Stimulated activated CD4-positive, alpha-beta T cell treated with anti-CD3 and anti-CD28 coated beads, Interleukin-2, amount 100 ng/mL, for 48 hours (primary cell): ENCODE results near the gene SFT2D3.

Experiments
- DNase-seq, 2 donors: peaks; one replicate each; pipeline ENCODE4 v3.0.0-alpha.2; 2020

Gene SFT2D3, protein sequence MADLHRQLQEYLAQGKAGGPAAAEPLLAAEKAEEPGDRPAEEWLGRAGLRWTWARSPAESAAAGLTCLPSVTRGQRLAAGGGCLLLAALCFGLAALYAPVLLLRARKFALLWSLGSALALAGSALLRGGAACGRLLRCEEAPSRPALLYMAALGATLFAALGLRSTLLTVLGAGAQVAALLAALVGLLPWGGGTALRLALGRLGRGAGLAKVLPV

DNA sequence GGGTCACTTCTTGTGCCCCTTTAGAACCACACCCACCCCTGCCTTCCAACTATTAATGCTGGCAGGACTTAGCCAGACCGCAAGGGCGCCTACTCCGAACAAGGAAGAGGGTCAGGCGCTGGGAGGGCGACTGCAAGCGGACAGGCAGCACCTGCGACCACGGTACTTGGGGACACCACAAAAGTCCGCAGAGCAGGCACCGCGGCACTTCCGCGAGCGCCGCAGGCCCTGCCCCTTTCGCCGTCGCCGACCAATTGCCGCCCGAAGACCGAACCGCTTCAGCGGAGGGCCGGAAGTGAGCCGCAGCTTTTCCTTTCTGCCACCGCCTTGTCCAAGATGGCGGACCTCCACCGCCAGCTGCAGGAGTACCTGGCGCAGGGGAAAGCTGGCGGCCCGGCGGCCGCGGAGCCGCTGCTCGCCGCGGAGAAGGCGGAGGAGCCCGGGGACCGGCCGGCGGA, at the start of gene SFT2D3:
Gene SFT2D3, plus strand, starts transcription at position 305 of the 458 bp plus-strand sequence. Its CDS starts 32 bp downstream, at position 337.
- peak; percentile 83 to 85 for DNase-seq

DNA sequence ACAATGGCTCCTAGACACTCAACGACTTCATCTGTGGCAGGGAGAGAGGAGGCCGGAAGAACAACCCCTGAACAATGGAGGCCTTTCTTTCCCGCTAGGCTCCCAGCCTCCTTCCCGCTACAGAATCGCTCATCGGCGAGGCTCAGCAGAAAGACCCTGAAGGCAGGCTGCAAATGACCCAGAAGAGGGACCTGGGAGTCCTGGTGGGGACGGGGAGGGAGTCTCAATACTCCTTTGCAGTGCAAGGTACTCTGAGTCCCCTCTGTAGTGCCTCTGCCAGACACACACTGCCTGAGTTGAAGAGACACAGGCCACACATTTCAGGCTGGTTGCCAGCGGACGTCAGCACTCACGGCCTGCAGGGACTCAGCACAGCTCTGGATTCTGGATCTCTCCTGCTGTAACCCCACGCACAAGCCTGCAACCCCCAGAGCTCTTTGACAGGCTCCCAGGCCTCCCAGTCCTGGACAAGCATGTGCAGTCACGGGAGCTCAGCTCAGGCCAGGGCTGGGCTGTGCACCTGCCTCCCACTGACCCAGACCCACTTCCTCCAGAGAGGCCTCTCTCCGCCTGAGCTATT, 49.2 kb upstream of the SFT2D3 start:
- DNase-seq: no peak

DNA sequence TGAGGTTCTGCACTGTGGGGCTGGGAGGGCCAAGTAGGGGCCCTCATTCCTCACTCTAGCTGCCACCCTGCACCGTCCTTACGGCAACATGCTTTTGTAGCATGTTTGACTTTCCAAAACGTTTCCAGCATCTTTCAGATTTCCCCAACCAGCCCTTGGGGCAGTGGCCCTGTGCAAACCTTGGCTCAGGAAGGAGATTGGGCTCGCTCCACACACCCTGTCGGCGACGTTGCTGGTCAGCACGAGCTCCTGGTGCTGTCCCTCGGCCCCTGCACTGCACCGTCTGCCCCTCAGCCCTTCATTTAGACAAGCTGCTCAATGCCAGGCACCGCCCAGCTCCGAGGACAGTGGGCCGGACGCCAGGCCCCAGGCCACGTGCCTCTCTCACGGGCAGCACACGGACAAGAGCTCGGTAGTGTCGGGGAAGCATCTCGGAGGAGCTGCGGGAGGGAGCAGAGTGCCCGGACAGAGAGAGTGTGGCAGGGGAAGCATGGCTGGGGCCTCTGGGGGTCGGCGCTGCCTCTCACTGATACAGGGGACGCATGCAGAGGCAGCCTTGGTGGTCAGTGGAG, 48.4 kb upstream of the SFT2D3 start:
- DNase-seq: no peak

DNA sequence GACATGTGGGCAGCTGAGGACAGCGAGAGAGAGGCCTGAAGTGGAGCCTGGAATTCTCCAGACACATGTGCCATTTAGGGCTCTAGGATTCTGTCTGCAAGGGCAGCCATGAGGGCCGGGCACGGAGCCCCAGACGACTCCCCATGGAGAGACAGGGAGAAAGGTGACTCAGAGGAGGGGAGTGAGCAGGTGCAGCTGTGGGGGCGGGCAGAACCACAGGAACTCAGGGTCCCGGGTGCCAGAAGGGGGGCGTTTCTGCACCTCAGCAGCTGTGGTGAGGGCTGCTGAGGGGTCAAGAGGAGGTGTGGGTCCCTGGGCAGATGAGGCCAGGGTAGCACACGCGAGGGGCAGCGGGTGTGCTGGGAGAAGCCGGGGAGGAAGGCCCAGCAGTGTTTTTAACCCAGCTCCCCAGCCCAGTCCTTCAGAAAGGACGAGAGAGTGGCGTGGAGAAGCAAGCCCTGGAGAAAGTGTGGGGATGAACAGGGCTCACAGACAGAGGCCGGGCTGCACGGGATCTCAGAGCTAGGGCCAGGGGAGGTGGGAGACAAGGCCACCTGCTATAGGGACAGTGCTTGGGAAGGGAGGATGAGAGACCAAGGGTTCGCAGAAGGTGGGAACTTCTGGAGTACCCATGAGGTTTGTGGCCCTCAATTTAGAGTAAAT, 47.7 kb upstream of the SFT2D3 start:
- no peak for DNase-seq

DNA sequence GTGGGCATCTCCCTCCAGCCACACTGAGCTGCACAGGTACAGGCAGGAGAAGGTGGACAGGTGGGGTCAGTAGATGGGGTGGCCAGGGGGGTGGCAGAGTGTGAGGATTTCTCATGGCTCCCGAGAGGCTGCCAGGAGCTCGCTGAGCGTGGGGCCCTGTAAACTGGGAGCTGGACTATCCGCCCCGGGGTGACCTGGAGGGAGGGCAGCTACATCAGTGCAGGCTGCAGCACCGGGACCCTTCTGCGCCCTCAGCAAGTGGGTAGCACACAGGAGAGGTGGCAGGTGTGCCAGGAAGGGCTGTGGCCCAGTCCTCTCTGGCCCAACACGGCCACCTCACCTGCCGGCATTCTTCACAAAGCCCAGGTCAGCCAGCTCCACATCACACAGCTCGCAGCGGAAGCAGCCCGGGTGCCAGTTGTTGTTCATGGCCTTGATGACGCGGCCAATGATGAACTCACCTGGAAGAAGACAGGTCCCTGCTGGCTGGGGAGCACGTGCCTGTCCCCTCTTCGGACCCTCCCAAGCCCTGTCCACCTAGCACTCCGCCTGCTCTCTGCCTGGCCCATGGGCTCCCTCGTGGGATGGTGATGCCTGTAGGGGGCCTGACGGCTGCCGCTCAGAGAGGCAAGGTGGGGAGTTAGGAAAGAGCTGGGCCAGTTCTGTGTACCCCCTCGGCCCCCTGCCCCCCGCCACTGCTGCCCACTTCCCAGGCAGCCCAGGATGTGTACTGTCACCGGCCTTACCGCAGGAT, 47.0 kb upstream of the SFT2D3 start:
- DNase-seq: no peak

DNA sequence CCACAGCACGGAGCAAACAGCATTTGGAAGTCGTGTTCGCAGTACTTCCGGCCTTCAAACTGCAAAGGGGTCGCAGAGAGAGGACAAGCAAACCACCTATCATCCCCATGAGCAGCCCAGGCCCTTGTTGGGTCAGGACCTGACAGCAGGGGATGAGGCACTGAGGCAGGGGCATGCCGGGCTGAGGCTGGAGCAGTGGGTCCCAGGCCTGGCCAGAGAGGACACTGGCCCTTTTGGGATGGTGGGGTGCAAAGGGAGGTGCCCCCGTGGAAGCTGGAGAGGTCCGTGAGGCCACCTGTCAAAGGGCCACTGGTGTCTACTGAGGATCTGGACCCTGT, 46.5 kb upstream of the SFT2D3 start:
- DNase-seq: no peak

DNA sequence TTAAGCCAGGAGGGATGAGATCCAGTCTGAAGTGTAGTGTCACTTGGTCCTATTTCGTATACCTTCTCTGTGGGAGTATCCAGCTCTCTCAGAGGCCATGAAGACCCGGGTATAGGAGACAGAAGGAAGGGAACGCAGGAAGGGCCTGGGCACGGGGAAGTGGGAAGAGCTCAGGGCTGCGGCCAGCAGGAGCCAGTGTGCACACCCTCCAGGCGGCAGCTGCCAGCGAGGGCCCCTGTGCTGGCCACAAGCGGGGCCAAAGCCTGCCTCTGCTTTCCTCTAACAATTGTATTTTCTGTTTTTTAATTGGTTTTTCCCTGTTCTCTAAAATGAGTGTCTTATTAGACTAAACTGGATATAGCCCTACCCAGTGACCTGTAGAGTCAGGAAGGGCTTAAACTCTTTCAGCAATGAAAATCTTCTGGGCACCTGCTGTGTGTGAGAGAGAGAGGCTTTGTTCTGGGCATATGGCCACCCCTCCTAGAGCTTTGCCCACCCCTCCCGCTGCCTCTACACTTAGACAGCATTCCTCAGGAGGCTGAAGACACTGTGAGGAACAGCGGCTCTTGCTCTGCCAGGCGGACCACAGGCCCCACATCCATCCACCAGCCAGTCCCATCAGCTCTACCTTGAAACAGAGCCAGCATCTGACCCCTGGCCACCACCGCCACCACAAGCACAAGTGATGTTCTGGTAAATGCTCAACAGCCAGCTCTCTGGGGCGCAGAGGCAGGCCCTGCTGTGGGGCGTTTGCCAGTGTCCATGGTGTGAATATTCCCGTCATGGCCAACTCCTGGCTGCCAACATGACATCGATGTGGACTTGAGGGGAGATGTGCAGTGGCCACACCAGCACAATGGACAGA, 45.9 kb upstream of the SFT2D3 start:
- no peak for DNase-seq

DNA sequence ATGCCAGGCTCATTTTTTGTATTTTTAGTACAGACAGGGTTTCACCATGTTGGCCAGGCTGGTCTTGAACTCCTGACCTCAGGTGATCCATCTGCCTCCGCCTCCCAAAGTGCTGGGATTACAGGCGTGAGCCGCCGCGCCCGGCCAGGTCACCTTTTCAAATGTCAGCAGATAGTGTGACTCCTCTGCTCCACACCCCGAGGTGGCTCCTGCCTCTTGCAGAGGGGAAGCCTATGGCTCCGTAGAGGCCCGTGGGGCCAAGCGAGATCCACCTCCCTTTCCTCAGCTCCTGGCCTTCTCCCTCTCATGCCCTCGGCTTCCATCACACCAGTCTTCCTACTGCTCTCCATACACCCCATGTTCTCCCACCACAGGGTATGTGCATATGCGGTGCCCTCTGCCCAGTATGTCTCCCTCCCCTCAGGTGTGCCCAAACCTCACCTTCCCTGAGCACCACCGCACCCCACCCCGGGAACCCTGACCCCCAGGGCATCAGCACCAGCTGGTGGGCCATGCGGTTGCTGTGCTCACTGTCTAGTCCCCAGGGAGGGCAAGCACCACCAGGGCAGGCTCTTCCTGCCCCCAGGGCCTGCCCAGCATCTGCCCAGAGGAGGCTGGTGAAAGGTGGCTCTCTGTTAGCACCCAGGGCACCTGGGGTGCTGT, 44.6 kb upstream of the SFT2D3 start:
- no peak for DNase-seq

DNA sequence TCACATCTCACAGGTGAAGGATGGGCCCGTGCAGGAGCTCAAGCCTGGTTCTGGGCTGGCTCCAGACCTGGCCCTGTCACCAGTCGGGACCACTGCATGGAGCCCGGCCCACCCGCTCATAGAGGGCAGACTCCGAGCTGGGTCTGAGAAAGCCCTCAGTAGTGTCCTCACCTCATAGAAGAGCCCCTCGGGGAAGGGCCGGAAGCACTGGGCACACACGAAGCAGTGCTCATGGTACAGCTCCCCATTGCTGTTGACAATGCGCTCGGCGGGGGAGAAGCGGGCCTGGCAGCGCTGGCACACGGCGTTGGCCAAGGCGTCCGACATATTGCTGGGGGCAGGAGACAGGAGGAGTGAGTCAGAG, 44.1 kb upstream of the SFT2D3 start:
- no peak for DNase-seq

DNA sequence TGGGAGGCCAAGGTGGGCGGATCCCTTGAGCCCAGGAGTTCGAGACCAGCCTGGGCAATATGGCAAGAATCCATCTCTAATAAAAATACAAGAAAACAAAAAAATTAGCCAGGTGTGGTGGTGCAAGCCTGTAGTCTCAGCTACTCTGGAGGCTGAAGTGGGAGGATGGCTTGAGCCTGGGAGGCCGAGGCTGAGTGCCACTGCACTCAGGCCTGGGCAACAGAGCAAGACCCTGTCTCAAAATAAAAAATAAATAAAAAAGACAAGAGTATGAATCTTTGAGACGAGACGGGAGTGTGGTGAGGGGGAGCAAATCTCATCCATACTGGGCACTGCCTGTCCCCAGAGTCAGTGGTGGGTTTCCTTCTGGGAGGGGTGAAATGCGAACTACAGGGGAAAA, 43.2 kb upstream of the SFT2D3 start:
- no peak for DNase-seq

DNA sequence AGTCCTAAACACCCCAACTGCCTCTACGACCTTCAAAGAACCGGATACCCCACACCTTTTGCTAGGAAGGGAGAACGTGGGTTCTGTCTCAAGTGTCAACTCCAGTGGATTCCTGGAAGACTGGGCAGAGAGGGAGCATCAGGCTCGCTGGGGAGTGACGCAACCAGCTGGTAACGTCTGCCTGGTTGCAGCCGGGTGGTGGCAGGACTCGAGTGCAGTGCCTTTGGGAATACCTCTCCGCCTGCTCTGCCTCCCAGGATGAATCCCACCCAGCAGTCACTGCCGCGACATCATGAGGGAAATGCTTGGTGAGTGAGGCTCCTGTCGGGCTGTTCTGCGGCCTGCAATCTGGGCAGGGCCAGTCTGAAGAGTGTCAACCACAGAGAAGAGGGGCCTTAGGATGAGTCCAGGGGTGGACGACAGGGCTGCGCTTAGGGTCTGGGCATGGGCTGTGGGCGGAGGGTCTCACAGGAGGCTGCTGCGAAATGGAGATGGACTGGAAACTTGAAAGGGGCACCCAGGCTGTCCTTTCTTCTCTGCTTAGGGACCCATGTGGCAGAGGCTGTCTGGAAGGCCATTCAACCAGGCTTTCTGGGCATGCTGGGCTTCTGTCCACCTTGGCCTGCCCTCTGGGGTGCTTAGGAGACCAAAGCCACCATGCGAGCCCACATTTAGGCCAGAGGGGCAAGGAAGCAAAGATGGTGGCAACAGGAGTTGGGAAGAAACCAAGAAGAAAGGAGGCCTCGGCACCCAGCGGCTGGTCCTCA, 42.5 kb upstream of the SFT2D3 start:
- DNase-seq: no peak

DNA sequence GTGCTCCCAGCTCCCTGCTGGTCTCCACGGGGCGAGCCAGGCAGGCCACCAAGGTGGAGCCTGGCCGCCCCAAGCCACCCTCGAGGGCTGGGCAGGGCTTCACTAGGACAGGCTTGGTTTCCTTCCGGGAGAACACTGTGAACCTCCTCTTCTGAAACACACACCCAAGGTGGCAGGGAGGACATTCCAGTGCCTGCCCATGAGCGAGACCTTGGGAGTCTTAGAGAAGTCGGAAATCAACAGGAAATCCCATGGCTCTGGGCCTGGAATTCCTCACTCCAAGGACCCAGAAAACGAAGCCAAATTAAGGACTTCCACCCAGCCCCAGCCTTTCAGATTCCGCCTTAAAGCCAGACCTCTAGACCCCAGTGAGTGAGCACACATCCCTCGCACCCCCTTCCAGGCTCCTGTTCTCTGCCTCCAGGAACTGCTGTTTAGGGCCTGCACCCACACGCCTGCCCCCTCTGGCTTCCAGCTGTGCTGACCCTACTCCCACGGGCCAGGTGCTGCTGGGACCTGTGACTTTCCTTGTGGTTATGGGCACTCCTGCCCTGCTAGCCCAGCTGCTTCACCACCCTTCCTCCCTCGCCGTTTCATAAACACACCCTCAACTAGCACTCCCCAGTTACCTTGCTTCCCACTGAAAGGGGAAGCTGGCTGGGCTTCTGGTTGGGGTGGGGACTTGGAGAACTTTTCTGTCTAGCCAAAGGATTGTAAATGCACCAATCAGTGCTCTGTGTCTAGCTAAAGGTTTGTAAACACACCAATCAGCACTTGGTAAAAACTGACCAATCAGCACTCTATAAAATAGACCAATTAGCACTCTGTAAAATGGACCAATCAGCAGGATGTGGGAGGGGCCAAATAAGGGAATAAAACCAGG, 41.6 kb upstream of the SFT2D3 start:
- no peak for DNase-seq

DNA sequence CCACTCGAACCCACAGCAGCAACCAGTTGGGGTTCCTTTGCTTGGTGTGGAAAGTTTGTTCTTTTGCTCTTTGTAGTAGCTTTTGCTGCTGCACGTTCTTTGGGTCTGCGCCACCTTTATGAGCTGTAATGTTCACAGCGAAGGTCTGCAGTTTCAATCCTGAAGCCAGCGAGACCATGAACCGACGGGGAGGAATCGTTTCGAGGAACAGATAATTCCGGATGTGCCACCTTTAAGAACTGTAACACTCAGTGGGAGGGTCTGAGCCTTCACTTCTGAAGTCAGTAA, 41.1 kb upstream of the SFT2D3 start:
- DNase-seq: no peak

DNA sequence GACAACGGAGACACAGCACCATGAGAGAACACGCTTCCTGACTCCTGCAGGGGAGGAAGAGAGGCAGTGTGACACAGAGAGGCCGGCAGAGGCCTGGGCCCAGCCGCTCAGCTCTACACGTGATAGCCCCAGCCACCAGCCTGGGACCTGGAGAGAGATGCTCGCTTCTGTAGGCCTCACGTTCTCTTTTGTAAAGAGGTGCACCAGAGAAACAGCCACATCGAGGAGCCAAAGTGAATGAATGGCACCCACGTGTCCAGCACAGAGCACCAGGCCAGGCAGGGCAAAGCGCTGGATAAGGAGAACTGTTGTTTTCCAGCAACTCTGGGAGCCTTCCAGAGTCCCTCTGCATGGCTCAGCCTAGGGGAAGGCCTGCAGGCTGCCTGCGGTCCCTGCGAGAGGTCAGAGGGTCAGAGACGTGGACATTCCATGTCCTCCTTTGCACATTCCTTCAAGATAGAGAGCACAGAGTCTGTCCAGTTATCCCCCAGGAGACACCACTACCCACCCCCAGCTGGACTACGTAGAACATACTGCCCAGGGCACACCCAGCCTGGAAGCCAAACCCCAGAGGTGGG, 40.1 kb upstream of the SFT2D3 start:
- DNase-seq: no peak

DNA sequence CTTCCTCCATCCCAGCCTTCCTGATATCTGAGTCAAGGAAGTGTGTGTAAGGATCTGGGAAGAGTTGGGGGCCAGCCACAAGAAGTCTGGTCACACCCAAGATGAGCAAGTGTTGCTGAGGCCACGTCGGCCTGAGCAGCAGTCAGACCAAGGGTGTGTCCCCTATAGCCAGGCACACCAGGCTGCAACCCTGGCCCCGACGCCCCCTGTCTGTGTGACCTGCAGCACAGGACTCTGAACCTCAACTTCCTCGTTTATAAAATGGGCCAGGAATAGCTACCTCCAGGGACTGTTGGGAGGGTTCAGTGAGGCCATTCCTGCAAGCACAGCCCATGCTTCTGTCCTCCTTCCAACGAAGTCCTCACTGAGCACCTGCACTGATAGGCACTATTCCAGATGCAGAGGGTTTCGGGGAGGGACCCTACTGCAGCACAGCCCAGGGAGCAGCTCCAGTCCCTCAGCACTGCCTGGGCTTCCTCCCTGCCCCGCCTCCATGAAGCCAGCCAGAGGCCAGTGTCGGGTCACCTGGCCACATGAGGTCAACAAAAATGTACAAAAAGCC, 39.3 kb upstream of the SFT2D3 start:
- no peak for DNase-seq

DNA sequence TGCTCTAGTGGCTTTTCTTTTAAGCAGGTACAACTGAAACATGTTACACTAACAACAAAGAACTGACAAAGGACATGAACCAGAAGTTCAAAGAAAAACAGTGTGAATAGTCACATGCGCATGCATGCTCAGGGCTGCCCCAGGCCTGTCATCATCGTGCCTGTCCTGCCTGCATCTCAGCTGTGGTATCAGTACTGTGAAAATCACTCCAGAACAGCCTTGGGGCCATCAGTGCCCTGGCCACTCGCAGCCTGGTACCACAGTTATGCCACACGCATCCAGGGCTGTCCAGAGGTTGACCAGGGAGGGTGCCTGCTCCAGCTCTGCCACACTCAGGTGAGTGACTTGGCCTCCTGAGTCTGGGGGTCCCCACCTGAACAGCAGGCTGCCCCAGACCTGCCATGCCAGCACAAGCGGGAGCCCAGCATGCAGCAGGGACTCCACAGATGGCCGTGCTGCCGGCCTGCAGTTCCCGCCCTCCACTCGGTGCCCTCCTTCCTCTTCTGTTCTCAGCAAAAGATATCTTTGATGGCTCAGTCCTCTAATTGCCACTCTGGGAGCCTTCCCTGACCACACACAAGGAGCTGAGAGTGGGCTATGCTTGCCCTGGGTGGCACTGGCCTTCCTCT, 38.2 kb upstream of the SFT2D3 start:
- no peak for DNase-seq

DNA sequence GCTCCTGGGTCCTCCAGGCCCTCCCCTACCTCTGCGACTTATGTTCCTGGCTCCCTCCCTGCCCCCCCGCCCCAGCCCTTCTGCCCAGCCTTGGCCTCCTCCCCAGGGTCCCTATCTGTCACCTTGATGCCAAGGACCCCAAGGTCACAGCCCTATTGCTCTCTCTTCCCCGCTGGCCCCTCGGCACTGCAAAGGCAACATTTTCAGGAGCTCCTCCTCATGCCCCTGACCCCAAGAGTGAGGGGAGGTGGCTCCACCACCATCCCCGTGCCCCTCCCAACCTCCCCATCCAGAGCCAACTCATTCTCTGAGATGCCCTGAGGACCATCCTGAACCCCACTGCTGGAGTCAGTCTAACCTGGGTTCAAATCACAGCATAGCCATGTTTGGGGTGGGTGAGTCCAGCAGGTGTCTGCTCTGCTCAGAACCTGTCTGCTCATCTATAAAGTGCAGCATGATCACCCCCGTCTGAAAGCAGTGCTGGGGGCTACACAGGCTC, 37.7 kb upstream of the SFT2D3 start:
- no peak for DNase-seq

DNA sequence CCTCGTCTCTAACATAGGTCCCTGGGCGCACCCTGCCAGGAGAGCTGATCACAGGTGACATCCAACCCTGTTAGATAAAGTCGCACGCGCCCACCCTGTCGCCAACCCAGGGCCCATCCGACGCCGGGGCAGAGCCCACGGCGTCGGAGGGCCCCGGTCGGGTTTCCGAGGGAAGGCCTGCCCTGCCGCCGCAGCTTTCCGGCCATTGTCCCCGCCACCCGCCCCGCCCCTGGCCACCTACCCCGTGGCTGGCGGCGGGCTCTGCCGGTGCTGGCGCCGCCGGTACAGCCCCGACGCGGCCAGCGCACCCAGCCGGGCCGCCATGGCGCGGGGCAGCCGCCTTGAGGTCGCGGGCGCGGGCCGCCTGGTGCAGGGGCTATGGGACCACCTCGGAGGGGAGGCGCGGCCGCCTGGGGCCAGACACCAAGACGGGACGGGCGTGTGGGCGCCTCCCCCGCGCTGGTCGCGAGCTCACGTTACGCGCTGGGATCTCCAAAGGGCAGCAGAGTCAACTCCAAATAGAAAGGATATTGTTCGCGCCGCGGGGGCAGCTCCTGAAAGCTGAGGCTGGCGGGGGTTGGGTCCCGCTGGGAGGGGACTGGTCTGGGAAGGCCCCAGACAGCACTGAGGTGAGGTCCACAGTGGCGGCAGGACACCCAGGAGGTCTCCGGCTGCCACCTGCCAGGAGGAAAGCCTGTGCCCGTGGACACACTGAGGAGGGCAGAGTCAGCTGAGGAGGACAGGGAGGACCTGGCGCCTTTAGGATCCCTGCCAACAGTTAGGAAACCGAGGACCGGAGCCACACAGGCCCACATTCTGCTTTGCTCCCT, 37.0 kb upstream of the SFT2D3 start:
- DNase-seq: no peak
